Neuronal stem cell (in vitro differentiated cells): Measurements from ENCODE around the gene CHD6. TPM values are rescaled to one million over a fixed set of nuclear protein-coding genes. Genes with fewer than 3 reads are reported as not detected.

Experiments used
- DNase-seq: peaks from one replicate; pipeline ENCODE4 v3.0.0-alpha.2; 2013; ENCODE audit warnings: low spot score
- H2AFZ ChIP-seq: one replicate; pipeline ENCODE4 v1.6.1; 2013; ENCODE audit warnings: mild to moderate bottlenecking, low read length, inconsistent platforms
- H2AK5ac ChIP-seq: 2 replicates; pipeline ENCODE4 v1.6.1; 2013; ENCODE audit warnings: low read depth, mild to moderate bottlenecking, inconsistent platforms, low read length, moderate library complexity, mixed read lengths
- H2BK120ac ChIP-seq: 2 replicates; pipeline ENCODE4 v1.6.1; 2013; ENCODE audit warnings: low read depth, mild to moderate bottlenecking, inconsistent platforms, low read length, moderate library complexity, mixed read lengths
- H2BK12ac ChIP-seq: one replicate; pipeline ENCODE4 v1.6.1; 2013; ENCODE audit warnings: low read length, inconsistent platforms
- H2BK15ac ChIP-seq: 2 replicates; pipeline ENCODE4 v1.6.1; 2013; ENCODE audit warnings: mild to moderate bottlenecking, low read length, inconsistent platforms, mixed read lengths
- H2BK5ac ChIP-seq: one replicate; pipeline ENCODE4 v1.6.1; 2013; ENCODE audit warnings: inconsistent platforms, mild to moderate bottlenecking, low read length, moderate library complexity
- H3K14ac ChIP-seq: one replicate; pipeline ENCODE4 v1.6.1; 2013; ENCODE audit warnings: low read length, inconsistent platforms
- H3K18ac ChIP-seq: 2 replicates; pipeline ENCODE4 v1.6.1; 2013; ENCODE audit warnings: low read length, inconsistent platforms
- H3K23ac ChIP-seq: 2 replicates; pipeline ENCODE4 v1.6.1; 2013; ENCODE audit warnings: low read depth, mild to moderate bottlenecking, mixed read lengths, low read length, inconsistent platforms; ENCODE audit not compliant: poor library complexity
- H3K27ac ChIP-seq: replicated peaks from 3 replicates; pipeline ENCODE4 v1.5.1; 2013; ENCODE audit warnings: low read length, inconsistent platforms
- H3K27me3 ChIP-seq, 3 experiments: 2 replicates each; pipeline ENCODE4 v1.6.1; 2013; ENCODE audit warnings: low read length in 3 of 3, mild to moderate bottlenecking in 2 of 3, inconsistent platforms in 1 of 3, low read depth in 1 of 3, mixed read lengths in 1 of 3, moderate library complexity in 1 of 3; ENCODE audit not compliant: control insufficient read depth in 3 of 3, insufficient read depth in 3 of 3
- H3K36me3 ChIP-seq, 2 donors: replicated peaks in 1 of 2; 2 replicates each; pipeline ENCODE4 v1.6.1; 2013; ENCODE audit warnings: low read length in 2 of 2; ENCODE audit not compliant: control insufficient read depth in 2 of 2, insufficient read depth in 2 of 2
- H3K4ac ChIP-seq: 2 replicates; pipeline ENCODE4 v1.6.1; 2013; ENCODE audit warnings: inconsistent platforms, mild to moderate bottlenecking, low read length, moderate library complexity
- H3K4me1 ChIP-seq, 2 donors: 1 replicate in 1 of 2; 2 replicates in 1 of 2; pipeline ENCODE4 v1.6.1; 2013; ENCODE audit warnings: low read length in 2 of 2, low read depth in 1 of 2; ENCODE audit not compliant: control insufficient read depth in 2 of 2, insufficient read depth in 1 of 2
- H3K4me2 ChIP-seq: one replicate; pipeline ENCODE4 v1.6.1; 2013; ENCODE audit warnings: mild to moderate bottlenecking, low read length, inconsistent platforms; ENCODE audit not compliant: insufficient read depth, poor library complexity, severe bottlenecking
- H3K4me3 ChIP-seq, 2 donors: 2 replicates each; pipeline ENCODE4 v1.5.1; 2013; ENCODE audit warnings: low read length in 2 of 2, mild to moderate bottlenecking in 2 of 2, inconsistent platforms in 1 of 2, moderate library complexity in 1 of 2
- H3K79me1 ChIP-seq: one replicate; pipeline ENCODE4 v1.6.1; 2013; ENCODE audit warnings: low read depth, mild to moderate bottlenecking, inconsistent platforms, low read length, moderate library complexity
- H3K9ac ChIP-seq: one replicate; pipeline ENCODE4 v1.6.1; 2013; ENCODE audit warnings: mild to moderate bottlenecking, low read depth, low read length, inconsistent platforms; ENCODE audit not compliant: poor library complexity
- H3K9me3 ChIP-seq, 2 donors: replicated peaks in 1 of 2; 2 replicates each; pipeline versions ENCODE3 to v1.6.1; 2013; ENCODE audit warnings: low read length in 2 of 2, mild to moderate bottlenecking in 2 of 2, inconsistent platforms in 1 of 2, low read depth in 1 of 2, mixed read lengths in 1 of 2, moderate library complexity in 1 of 2; ENCODE audit not compliant: control insufficient read depth in 2 of 2, insufficient read depth in 1 of 2
- H4K8ac ChIP-seq: one replicate; pipeline ENCODE4 v1.6.1; 2013; ENCODE audit warnings: low read depth, mild to moderate bottlenecking, inconsistent platforms, low read length, moderate library complexity
- H4K91ac ChIP-seq: one replicate; pipeline ENCODE4 v1.6.1; 2013; ENCODE audit warnings: low read length, low read depth, mild to moderate bottlenecking, inconsistent platforms; ENCODE audit not compliant: poor library complexity
- WGBS, 2 donors: extraction: QIAGEN DNeasy Blood & Tissue Kit; methylation state at CpG; one replicate each; pipeline ENCODE4 v1.1.7; 2013; ENCODE audit warnings: missing lambda C conversion rate in 2 of 2, mixed read lengths in 1 of 2; ENCODE audit not compliant: insufficient read length in 2 of 2, insufficient replicate concordance in 1 of 2; ENCODE audit errors: extremely low coverage in 2 of 2; 5-methylcytosine and 5-hydroxymethylcytosine counted together
- polyA plus RNA-seq, 2 experiments: library from polyadenylated mRNA; stranded (reverse); fragments of 200-250 nt; gene quantifications; one replicate each; pipeline ENCODE4 v1.2.3, GENCODE V29; 2013

Gene CHD6
- 47.7 TPM for polyA plus RNA-seq (2013, experiment 1 of 2)
- 51.3 TPM for polyA plus RNA-seq (2013, experiment 2 of 2)

- H3K79me1 ChIP-seq = no peaks in the 10 kb centered on the region
- peak within 1 kb of the TSS; percentile 80 to 94 for H3K4me3 ChIP-seq
- no peak within 1 kb of the TSS for H3K23ac ChIP-seq
- H3K9ac ChIP-seq = peak within 1 kb of the TSS; percentile 82
- H3K36me3 ChIP-seq = no peaks in the 10 kb centered on the region
- H3K9me3 ChIP-seq = peaks cover 0 to 4% of the 10 kb centered on the region in 2 donors
- peak within 1 kb of the TSS; percentile 62 for H2BK5ac ChIP-seq
- H3K27ac ChIP-seq = peak within 1 kb of the TSS; percentile 91
- peaks cover 0 to 31% (median 0%) of the 10 kb centered on the region in 3 experiments for H3K27me3 ChIP-seq
- H4K8ac ChIP-seq = no peak within 1 kb of the TSS
- peaks cover 3 to 7% of the 10 kb centered on the region in 2 donors for H3K4me1 ChIP-seq
- no peak within 1 kb of the TSS for H2BK120ac ChIP-seq
- H3K4ac ChIP-seq = no peak within 1 kb of the TSS
- H3K4me2 ChIP-seq = peak within 1 kb of the TSS; percentile 85
- peak within 1 kb of the TSS; percentile 69 for H2BK15ac ChIP-seq
- peak within 1 kb of the TSS; percentile 91 for H3K14ac ChIP-seq
- H2AFZ ChIP-seq = peak within 1 kb of the TSS; percentile 96
- H2AK5ac ChIP-seq = no peak within 1 kb of the TSS
- DNase-seq = peak; percentile 99
- no CpG with 5 or more reads among the region's 102 CpGs for WGBS, 2 donors
- H3K18ac ChIP-seq = peak within 1 kb of the TSS; percentile 94
- H4K91ac ChIP-seq = no peak within 1 kb of the TSS
- H2BK12ac ChIP-seq = no peak within 1 kb of the TSS
Observed at GRCh38 chr20:41617902-41618806, at the start of gene CHD6. CHD6 (minus strand) TSS chr20:41618377; CDS start chr20:41551337, 67,040 bp downstream.

DNA sequence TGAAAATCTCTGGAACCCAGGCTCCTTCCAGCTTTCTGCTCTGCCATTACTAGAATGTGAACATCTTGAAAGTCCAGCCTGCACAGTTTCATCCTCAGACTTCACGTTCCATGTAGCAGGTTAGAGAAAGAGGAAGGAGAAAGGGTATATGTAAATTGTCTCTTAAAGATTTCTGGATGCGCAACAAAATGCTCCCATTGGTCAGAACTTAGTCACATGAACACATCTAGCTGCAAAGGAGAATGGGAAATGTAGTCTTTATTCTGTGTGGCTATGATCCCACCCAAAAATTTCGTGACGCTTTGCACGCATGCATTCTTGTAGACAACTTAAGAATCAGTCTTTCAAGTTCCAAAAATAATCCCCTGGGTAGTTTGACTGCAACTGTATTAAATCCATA lies 46.4 kb upstream of the CHD6 start:
- Histone ChIP-seq H3K18ac (no peak overlapping the region), H2BK5ac (no peak overlapping the region), H3K27me3 (peaks cover 0 to 14% (median 2%) of the 10 kb centered on the region in 3 experiments), H2BK120ac (no peak overlapping the region), H3K4me3 (no peak overlapping the region), H2AFZ (peak overlapping the region; percentile 63), H3K4ac (no peak overlapping the region), H3K4me1 (no peaks in the 10 kb centered on the region), H3K4me2 (no peak overlapping the region), H2BK15ac (no peak overlapping the region), H3K14ac (no peak overlapping the region), H3K9ac (no peak overlapping the region), H2AK5ac (no peak overlapping the region), H4K91ac (no peak overlapping the region), H4K8ac (no peak overlapping the region), H3K79me1 (no peaks in the 10 kb centered on the region), H3K23ac (no peak overlapping the region), H3K9me3 (no peaks in the 10 kb centered on the region), H2BK12ac (no peak overlapping the region), H3K27ac (no peak overlapping the region), H3K36me3 (no peaks in the 10 kb centered on the region)
- DNase-seq = no peak
- WGBS, 2 donors = no CpG with 5 or more reads among the region's 5 CpGs

DNA sequence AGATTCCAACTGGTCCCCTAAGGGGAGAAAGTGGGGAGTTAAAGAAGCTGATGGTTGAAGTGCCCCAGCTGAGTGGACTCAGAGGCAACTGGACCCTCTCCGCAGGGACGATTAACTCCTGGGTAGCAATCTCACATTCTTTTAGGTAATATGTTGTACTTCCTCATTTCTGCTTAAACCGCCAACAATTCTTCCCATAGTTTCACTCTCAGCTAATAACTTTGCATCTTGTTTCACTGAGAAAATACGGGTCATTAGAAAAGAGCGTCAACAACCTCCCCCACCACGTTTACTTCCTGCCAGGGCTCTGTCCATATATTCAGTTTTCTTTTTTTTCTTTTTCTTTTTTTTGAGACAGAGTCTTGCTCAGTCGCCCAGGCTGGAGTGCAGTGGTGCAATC lies 39.5 kb upstream of the CHD6 start:
- Histone ChIP-seq H3K18ac (no peak overlapping the region), H3K4me1 (no peaks in the 10 kb centered on the region), H2AK5ac (no peak overlapping the region), H3K27me3 (peaks cover 0 to 7% (median 0%) of the 10 kb centered on the region in 3 experiments), H3K36me3 (no peaks in the 10 kb centered on the region), H3K4me3 (no peak overlapping the region), H2BK5ac (no peak overlapping the region), H2BK120ac (no peak overlapping the region), H3K9ac (no peak overlapping the region), H4K8ac (no peak overlapping the region), H3K4ac (no peak overlapping the region), H4K91ac (no peak overlapping the region), H3K9me3 (no peaks in the 10 kb centered on the region), H2BK12ac (no peak overlapping the region), H3K79me1 (no peaks in the 10 kb centered on the region), H2AFZ (no peak overlapping the region), H3K27ac (no peak overlapping the region), H3K14ac (no peak overlapping the region), H3K23ac (no peak overlapping the region), H3K4me2 (no peak overlapping the region), H2BK15ac (no peak overlapping the region)
- DNase-seq = no peak
- WGBS, 2 donors = no CpG with 5 or more reads among the region's 7 CpGs

GRCh38 chr20:41655962-41656618 lies 37.9 kb upstream of the CHD6 start:
- Histone ChIP-seq H3K23ac (no peak overlapping the region), H2AK5ac (no peak overlapping the region), H3K4ac (no peak overlapping the region), H4K8ac (no peak overlapping the region), H2BK5ac (no peak overlapping the region), H3K4me2 (no peak overlapping the region), H3K79me1 (no peaks in the 10 kb centered on the region), H2BK15ac (no peak overlapping the region), H3K9me3 (no peaks in the 10 kb centered on the region), H2AFZ (no peak overlapping the region), H3K9ac (no peak overlapping the region), H3K36me3 (no peaks in the 10 kb centered on the region), H3K4me3 (no peak overlapping the region), H3K27me3 (no peaks in the 10 kb centered on the region), H3K27ac (no peak overlapping the region), H2BK12ac (no peak overlapping the region), H3K14ac (no peak overlapping the region), H3K4me1 (no peaks in the 10 kb centered on the region), H3K18ac (no peak overlapping the region), H2BK120ac (no peak overlapping the region), H4K91ac (no peak overlapping the region)
- DNase-seq = no peak
- no CpG with 5 or more reads among the region's 3 CpGs for WGBS, 2 donors
